Measurements from ENCODE around the gene DKK2.

The DKK2 gene

DNA sequence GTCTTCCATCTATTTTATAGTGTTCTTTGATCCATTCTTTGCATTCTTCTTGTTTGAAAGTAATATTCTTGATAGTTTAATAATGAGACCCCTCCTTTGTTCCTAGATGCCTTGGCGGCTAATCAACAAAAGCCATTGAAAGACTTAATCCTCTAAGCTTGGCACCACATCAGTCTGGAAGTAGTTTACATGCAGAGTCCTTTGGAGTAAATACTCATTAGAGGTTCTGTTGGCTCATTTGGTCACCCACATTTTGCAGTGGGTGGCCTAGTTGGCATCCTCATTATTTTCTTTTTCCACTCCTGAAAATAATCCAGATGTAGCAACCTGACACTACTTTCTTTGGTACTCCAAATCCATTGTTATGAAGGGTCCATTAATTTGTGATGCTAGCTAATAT, 64.5 kb downstream of the DKK2 start:
- Histone ChIP-seq H3K36me3 (ENCODE audit: insufficient read depth, low read length) (no peaks in the 10 kb centered on the region), H3K27me3 (ENCODE audit: insufficient read depth, low read length) (no peaks in the 10 kb centered on the region), H3K27ac (ENCODE audit: low read depth, low read length, poor library complexity, severe bottlenecking) (no peak overlapping the region), H3K9me2 (ENCODE audit: low read depth, low read length) (no peaks in the 10 kb centered on the region; the same call in 1 of the 2 replicates), H4K20me1 (ENCODE audit: insufficient read depth, low read length) (no peaks in the 10 kb centered on the region), H3K79me2 (ENCODE audit: insufficient read depth, low read length) (no peaks in the 10 kb centered on the region), H3K4me1 (ENCODE audit: insufficient read depth, low read length, severe bottlenecking) (no peaks in the 10 kb centered on the region), H3K4me3 (ENCODE audit: low read depth, low read length, poor library complexity, severe bottlenecking) (no peak overlapping the region), H2AFZ (ENCODE audit: low read length) (no peak overlapping the region), H3K4me2 (ENCODE audit: low read length) (no peak overlapping the region), H3F3A (ENCODE audit: insufficient read depth, low read length) (no peaks in the 10 kb centered on the region), H3K9me3 (ENCODE audit: low read length) (no peaks in the 10 kb centered on the region), H3K9ac (ENCODE audit: low read length) (no peak overlapping the region)
- TF ChIP-seq EZH2 (IDR thresholded peaks at IDR 0.05; ENCODE audit: borderline replicate concordance, low read length), result no peak
- TF ChIP-seq, protein P1, sequence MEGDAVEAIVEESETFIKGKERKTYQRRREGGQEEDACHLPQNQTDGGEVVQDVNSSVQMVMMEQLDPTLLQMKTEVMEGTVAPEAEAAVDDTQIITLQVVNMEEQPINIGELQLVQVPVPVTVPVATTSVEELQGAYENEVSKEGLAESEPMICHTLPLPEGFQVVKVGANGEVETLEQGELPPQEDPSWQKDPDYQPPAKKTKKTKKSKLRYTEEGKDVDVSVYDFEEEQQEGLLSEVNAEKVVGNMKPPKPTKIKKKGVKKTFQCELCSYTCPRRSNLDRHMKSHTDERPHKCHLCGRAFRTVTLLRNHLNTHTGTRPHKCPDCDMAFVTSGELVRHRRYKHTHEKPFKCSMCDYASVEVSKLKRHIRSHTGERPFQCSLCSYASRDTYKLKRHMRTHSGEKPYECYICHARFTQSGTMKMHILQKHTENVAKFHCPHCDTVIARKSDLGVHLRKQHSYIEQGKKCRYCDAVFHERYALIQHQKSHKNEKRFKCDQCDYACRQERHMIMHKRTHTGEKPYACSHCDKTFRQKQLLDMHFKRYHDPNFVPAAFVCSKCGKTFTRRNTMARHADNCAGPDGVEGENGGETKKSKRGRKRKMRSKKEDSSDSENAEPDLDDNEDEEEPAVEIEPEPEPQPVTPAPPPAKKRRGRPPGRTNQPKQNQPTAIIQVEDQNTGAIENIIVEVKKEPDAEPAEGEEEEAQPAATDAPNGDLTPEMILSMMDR (IDR thresholded peaks at IDR 0.05; ENCODE audit: low read length), result no peak

DNA sequence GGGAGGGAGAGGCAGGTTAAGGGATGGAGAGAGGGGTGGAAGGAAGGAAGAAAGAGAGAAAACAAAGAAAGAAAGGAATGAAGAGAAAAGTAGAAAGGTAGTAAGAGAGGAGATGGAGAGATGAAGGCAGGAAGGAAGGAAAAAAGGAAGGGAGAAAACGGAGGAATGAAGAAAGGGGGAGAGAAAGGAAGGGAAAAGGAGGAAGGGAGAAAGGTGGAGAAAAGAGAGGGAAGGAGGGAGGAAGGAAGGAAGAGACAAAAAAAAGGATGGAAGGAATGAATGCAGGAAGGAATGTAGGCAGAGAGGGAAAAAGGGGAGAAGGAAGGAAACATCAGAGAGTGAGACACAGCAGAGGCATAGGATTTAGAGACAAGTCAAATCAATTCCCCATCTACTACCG, 68.2 kb downstream of the DKK2 start:
- Histone ChIP-seq H3K27ac (ENCODE audit: low read depth, low read length, poor library complexity, severe bottlenecking) (no peak overlapping the region), H3K79me2 (ENCODE audit: insufficient read depth, low read length) (no peaks in the 10 kb centered on the region), H3K4me1 (ENCODE audit: insufficient read depth, low read length, severe bottlenecking) (no peaks in the 10 kb centered on the region), H3K9me2 (ENCODE audit: low read depth, low read length) (no peaks in the 10 kb centered on the region; the same call in 1 of the 2 replicates), H3K4me2 (ENCODE audit: low read length) (no peak overlapping the region), H3K9me3 (ENCODE audit: low read length) (no peaks in the 10 kb centered on the region), H3F3A (ENCODE audit: insufficient read depth, low read length) (no peaks in the 10 kb centered on the region), H2AFZ (ENCODE audit: low read length) (no peak overlapping the region), H3K9ac (ENCODE audit: low read length) (no peak overlapping the region), H4K20me1 (ENCODE audit: insufficient read depth, low read length) (no peaks in the 10 kb centered on the region), H3K36me3 (ENCODE audit: insufficient read depth, low read length) (no peaks in the 10 kb centered on the region), H3K27me3 (ENCODE audit: insufficient read depth, low read length) (no peaks in the 10 kb centered on the region), H3K4me3 (ENCODE audit: low read depth, low read length, poor library complexity, severe bottlenecking) (no peak overlapping the region)
- TF ChIP-seq EZH2 (IDR thresholded peaks at IDR 0.05; ENCODE audit: borderline replicate concordance, low read length), result no peak

DNA sequence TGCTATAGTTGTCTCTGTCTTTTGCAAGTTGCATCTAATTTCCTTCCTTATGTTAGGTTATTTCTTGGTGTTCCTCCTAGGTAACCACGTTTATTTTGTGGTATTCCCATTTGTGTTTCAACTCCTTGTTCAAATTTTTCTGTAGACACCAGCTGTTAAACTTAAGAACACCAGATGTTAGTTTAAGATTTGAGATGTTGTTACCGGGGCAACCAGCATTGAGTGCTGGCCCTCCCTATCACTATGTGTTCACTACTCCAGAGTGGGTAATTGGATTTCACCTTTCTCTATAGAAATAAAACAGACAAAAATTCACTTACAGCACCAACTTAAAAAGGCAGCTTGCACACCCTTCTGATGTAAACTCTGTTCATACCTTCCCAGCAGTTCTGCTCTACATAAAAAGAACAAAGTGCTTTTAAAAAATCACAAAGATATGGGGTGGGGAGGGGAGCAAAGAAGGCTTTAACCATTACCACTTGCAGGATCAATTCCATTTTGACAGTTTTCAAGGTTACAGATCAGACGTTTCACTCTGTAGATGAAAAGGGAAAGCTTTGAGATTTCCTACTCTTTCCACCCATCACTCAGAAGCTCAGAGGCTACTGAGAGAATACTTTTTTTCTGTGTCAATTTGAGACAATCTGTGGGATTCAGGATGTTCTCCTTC, 82.9 kb downstream of the DKK2 start:
- Histone ChIP-seq H3K36me3 (ENCODE audit: insufficient read depth, low read length) (no peaks in the 10 kb centered on the region), H3K4me2 (ENCODE audit: low read length) (no peak overlapping the region), H3K9me2 (ENCODE audit: low read depth, low read length) (no peaks in the 10 kb centered on the region), H3K4me3 (ENCODE audit: low read depth, low read length, poor library complexity, severe bottlenecking) (no peak overlapping the region), H2AFZ (ENCODE audit: low read length) (no peak overlapping the region), H3K4me1 (ENCODE audit: insufficient read depth, low read length, severe bottlenecking) (no peaks in the 10 kb centered on the region), H4K20me1 (ENCODE audit: insufficient read depth, low read length) (no peaks in the 10 kb centered on the region), H3K9ac (ENCODE audit: low read length) (no peak overlapping the region), H3K27ac (ENCODE audit: low read depth, low read length, poor library complexity, severe bottlenecking) (no peak overlapping the region), H3K27me3 (ENCODE audit: insufficient read depth, low read length) (no peaks in the 10 kb centered on the region), H3F3A (ENCODE audit: insufficient read depth, low read length) (no peaks in the 10 kb centered on the region), H3K79me2 (ENCODE audit: insufficient read depth, low read length) (no peaks in the 10 kb centered on the region), H3K9me3 (ENCODE audit: low read length) (no peaks in the 10 kb centered on the region)
- TF ChIP-seq EZH2 (IDR thresholded peaks at IDR 0.05; ENCODE audit: borderline replicate concordance, low read length), result no peak
- TF ChIP-seq, protein P1 (IDR thresholded peaks at IDR 0.05; ENCODE audit: low read length), result no peak

DNA sequence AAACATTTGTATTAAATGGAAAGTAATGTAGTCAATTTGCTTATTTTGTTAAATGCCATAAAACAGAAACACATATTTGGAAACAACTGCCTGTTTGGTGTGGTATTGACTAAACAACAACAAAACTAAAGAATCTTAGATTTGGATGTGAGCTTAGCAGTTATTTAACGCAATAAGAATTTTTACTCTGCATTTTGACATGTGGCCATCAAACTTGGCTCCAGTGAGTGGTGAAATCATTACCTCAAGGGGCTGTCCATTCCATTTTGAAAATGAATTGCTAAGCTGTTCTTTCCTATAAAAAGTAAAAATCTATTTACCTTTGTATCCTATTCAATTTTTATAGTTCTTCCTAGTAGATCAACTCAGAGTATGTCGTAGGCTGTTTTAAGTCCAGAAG, 84.2 kb downstream of the DKK2 start:
- Histone ChIP-seq H4K20me1 (ENCODE audit: insufficient read depth, low read length) (no peaks in the 10 kb centered on the region), H3K4me1 (ENCODE audit: insufficient read depth, low read length, severe bottlenecking) (no peaks in the 10 kb centered on the region), H3F3A (ENCODE audit: insufficient read depth, low read length) (no peaks in the 10 kb centered on the region), H3K4me2 (ENCODE audit: low read length) (no peak overlapping the region), H3K9me3 (ENCODE audit: low read length) (no peaks in the 10 kb centered on the region), H3K9me2 (ENCODE audit: low read depth, low read length) (no peaks in the 10 kb centered on the region), H3K79me2 (ENCODE audit: insufficient read depth, low read length) (no peaks in the 10 kb centered on the region), H3K27me3 (ENCODE audit: insufficient read depth, low read length) (no peaks in the 10 kb centered on the region), H2AFZ (ENCODE audit: low read length) (no peak overlapping the region), H3K36me3 (ENCODE audit: insufficient read depth, low read length) (no peaks in the 10 kb centered on the region), H3K27ac (ENCODE audit: low read depth, low read length, poor library complexity, severe bottlenecking) (no peak overlapping the region), H3K4me3 (ENCODE audit: low read depth, low read length, poor library complexity, severe bottlenecking) (no peak overlapping the region), H3K9ac (ENCODE audit: low read length) (no peak overlapping the region)
- no peak for TF ChIP-seq EZH2 (IDR thresholded peaks at IDR 0.05; ENCODE audit: borderline replicate concordance, low read length)
- TF ChIP-seq, protein P1 (IDR thresholded peaks at IDR 0.05; ENCODE audit: low read length), result no peak
